Activated naive CD8-positive, alpha-beta T cell treated with anti-CD3 and anti-CD28 coated beads, Interleukin-2, amount 10 ng/mL, durations not matched to agents 7 days and 5 days (primary cell): ENCODE data around the gene LCE2A. TPM values are rescaled to one million over a fixed set of nuclear protein-coding genes. Genes with fewer than 3 reads are reported as not detected.
"Not testable (repeated sequence)": the region's sequence is repeated elsewhere in the genome, so short reads cannot be mapped to it uniquely, and the experiment has no call there.

ENCODE experiments used
- ATAC-seq: fragments of 150-1000 bp; cut with Tn5 transposase; one replicate; pipeline ENCODE4 v1.10.0; 2021; ENCODE audit warnings: low read depth, moderate library complexity
- POLR2A ChIA-PET: fragments of 350-600 bp; sonication (Branson Sonifier 250); formaldehyde crosslinking; loops from one replicate; lab custom pipeline; 2021; ENCODE audit warnings: antibody characterized with exemption; lab: Charles Lee
- DNase-seq: peaks from one replicate; pipeline ENCODE4 v3.0.0; 2021
- H3K27ac Mint-ChIP-seq: one replicate; pipeline ENCODE4 v1.8.0; 2022; ENCODE audit warnings: mild to moderate bottlenecking, mixed read lengths
- H3K27me3 Mint-ChIP-seq: one replicate; pipeline ENCODE4 v1.8.0; 2022; ENCODE audit warnings: mild to moderate bottlenecking, moderate library complexity, mixed read lengths
- H3K36me3 Mint-ChIP-seq: one replicate; pipeline ENCODE4 v1.8.0; 2021; ENCODE audit warnings: mild to moderate bottlenecking, mixed read lengths
- H3K4me1 Mint-ChIP-seq: one replicate; pipeline ENCODE4 v1.8.0; 2021; ENCODE audit warnings: mixed read lengths
- H3K4me3 Mint-ChIP-seq: one replicate; pipeline ENCODE4 v1.8.0; 2022; ENCODE audit warnings: mild to moderate bottlenecking, moderate library complexity, mixed read lengths
- H3K9me3 Mint-ChIP-seq: one replicate; pipeline ENCODE4 v1.8.0; 2021; ENCODE audit warnings: mixed read lengths
- total RNA-seq, 2 experiments: library from RNA; stranded (reverse); gene quantifications; one replicate each; pipeline ENCODE4 v1.2.3, GENCODE V29; 2021

The LCE2A gene, protein sequence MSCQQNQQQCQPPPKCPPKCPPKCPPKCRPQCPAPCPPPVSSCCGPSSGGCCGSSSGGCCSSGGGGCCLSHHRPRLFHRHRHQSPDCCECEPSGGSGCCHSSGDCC
- total RNA-seq, result not detected

DNA sequence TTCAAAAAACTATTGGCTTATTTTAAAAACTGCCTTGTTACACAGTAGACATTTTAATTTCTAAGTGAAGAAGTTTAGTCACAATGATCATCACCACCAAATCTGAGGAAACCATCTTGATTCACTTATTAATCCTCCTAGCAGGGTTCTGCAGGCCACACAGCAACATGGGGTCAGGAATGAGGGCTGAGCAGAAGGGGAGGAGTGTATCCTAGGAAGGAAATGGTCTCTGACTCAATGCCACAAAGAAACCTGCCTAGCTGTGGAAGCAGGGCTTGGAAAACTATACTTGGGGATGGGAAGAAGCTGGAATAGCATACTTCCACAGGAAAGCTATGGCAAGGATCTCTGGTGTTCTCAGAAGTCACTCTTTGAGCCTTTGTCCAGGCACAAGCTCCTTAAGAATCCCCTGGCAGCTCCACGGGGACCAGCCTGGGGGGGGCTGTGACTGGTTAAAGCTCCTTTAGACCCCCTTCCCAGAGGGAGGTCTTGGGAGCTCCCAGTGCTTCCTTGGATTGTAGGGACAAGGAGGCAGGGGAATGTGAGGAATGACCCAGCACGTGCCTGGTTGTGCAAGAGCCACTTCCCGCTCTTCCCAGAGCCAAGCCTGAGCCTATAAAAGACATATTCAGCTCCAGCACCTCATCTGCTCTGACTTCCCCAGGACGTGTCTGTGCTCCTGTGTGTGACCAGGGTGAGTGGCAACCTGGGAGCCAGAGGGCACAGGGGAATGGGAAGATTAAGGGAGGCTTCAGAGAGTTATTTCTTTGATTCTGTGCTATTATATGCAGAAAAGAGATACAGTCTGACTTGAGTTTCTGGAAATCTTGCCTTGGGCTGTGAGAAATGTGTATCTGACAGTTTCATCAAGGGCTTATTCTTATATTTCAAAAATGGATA, at the start of gene LCE2A:
Gene LCE2A, plus strand, starts transcription at position 645 of the 900 bp plus-strand sequence. CDS start 557 bp downstream, outside the sequence.
- H3K4me1 Mint-ChIP-seq, result no peaks in the 10 kb centered on the region
- POLR2A ChIA-PET, result no interaction called here
- H3K36me3 Mint-ChIP-seq, result no peaks in the 10 kb centered on the region
- H3K9me3 Mint-ChIP-seq, result peaks cover under 1% of the 10 kb centered on the region
- DNase-seq (no peak), ATAC-seq (no peak)
- H3K27ac Mint-ChIP-seq, result no peak within 1 kb of the TSS
- H3K4me3 Mint-ChIP-seq, result no peak within 1 kb of the TSS
- peaks cover 8% of the 10 kb centered on the region for H3K27me3 Mint-ChIP-seq

DNA sequence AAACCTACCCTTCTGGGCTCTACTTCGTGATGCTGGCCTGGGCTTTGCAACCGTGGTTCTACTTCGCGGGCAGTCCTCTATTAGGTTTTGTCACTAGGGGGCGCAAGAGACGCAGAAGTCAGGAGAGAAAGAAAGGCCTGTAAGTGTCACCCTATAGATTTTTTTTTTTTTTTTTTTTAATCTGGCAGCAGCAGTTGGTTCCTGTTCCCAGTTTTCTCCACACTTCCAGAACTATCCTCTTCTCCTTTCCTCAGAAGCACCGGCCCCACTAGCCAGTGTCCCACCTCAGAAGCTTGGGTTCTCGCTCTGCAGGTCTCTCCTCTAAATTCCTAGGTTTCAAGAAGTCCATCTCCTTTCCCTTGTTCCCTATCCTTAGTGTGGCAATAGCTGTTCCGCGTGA, 44.0 kb upstream of the LCE2A start:
- ATAC-seq (peak; percentile 42), DNase-seq (peak; percentile 42)
- H3K4me1 Mint-ChIP-seq, result peaks cover 2% of the 10 kb centered on the region
- H3K9me3 Mint-ChIP-seq, result no peaks in the 10 kb centered on the region
- H3K36me3 Mint-ChIP-seq, result no peaks in the 10 kb centered on the region
- peaks cover 24% of the 10 kb centered on the region for H3K27me3 Mint-ChIP-seq
- H3K27ac Mint-ChIP-seq, result no peak overlapping the region
- POLR2A ChIA-PET, result no interaction called here
- no peak overlapping the region for H3K4me3 Mint-ChIP-seq

DNA sequence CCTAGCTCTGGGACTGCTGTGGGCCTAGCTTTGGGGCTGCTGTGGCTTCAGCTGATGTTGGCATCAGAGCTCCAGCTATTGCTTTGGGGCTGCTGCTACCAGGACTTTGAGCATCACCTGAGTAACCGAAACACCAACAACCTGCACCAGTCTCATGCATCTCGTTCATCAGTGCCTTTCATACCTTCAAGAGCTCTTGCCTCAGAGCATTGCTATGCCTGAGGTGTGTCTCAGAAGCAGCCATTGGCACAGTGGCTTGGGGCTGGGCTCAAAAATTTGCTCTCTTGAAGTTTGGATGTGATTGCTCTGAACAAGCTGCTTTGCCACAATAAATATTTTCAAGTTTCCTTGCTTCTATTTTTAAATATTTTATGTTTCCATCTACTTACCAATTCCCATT, 41.7 kb upstream of the LCE2A start:
- ATAC-seq, result no peak

DNA sequence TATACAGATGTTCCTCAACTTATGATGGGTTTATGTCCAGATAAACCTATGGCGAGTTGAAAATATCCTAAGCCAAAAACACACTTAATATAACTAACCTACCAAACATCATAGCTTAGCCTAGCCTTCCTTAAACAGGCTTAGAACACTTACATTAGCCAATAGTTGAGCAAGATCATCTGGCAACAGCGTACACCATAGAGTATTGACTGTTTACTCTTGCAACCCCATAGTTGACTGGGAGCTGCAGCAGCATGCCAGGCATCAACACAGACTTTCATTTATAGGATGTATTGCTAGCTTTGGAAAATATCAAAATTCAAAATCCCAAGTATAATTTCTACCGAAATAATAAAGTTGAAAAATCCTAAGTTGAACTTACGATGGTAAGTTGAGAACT, 40.5 kb upstream of the LCE2A start:
- Mint-ChIP-seq H3K27ac (no peak overlapping the region), H3K27me3 (peaks cover 7% of the 10 kb centered on the region), H3K4me1 (peaks cover 2% of the 10 kb centered on the region), H3K36me3 (no peaks in the 10 kb centered on the region), H3K9me3 (no peaks in the 10 kb centered on the region), H3K4me3 (no peak overlapping the region)
- no peak for DNase-seq
- POLR2A ChIA-PET, result no interaction called here
- ATAC-seq, result no peak

More for the DNA sequence above, 41.7 kb upstream of the LCE2A start:
- POLR2A ChIA-PET, result no interaction called here
- H3K36me3 Mint-ChIP-seq, result no peaks in the 10 kb centered on the region
- no peaks in the 10 kb centered on the region for H3K9me3 Mint-ChIP-seq
- peaks cover 2% of the 10 kb centered on the region for H3K4me1 Mint-ChIP-seq
- no peak for DNase-seq
- no peak overlapping the region for H3K4me3 Mint-ChIP-seq
- peaks cover 13% of the 10 kb centered on the region for H3K27me3 Mint-ChIP-seq
- H3K27ac Mint-ChIP-seq, result no peak overlapping the region

DNA sequence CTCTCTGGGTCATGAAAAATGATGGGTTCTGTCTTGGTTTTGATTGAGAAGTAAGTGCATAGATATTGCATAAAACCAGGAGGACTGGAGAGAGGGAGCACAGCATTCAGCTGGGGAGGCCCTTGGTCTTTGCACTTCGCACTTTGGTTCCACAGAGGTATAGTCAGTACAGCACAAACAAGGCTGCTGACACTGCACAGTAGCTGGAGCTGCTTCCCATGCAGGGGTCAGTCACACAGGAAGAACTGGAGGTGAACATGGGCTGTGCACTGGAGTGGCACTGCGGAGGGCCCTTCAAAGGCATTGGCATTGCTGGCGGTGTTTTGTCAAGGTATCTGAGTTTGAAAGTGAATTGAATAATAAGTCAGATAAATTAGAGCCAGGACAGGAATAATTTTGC, 39.5 kb upstream of the LCE2A start:
- no peaks in the 10 kb centered on the region for H3K9me3 Mint-ChIP-seq
- H3K4me1 Mint-ChIP-seq, result peaks cover 2% of the 10 kb centered on the region
- ATAC-seq (no peak), DNase-seq (no peak)
- H3K27me3 Mint-ChIP-seq, result peaks cover 3% of the 10 kb centered on the region
- POLR2A ChIA-PET, result no interaction called here
- no peak overlapping the region for H3K27ac Mint-ChIP-seq
- no peak overlapping the region for H3K4me3 Mint-ChIP-seq
- H3K36me3 Mint-ChIP-seq, result no peaks in the 10 kb centered on the region

DNA sequence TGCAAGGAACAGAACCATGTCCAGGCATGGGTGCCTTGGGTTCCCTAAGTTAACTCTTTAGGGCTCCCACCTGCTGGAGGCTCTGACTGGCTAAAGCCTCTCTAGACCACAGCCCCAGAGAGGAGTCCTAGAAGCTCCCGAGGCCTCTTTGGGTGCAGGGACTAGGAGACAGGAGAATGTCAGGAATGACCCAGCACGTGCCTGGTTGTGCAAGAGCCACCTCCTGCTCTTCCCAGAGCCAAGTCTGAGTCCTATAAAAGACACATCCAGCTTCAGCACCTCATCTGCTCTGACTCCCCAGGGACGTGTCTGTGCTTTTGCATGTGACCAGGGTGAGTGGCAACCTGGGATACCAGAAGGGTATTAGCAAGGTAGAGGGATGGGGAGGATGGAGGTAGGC, 35.0 kb upstream of the LCE2A start, which contains the start of gene LCE2D:
Gene LCE2D, plus strand, starts transcription at position 283 of the 400 bp plus-strand sequence. CDS start 726 bp downstream, outside the sequence.
- Mint-ChIP-seq H3K27ac (no peak within 1 kb of the TSS), H3K4me1 (no peaks in the 10 kb centered on the region), H3K9me3 (no peaks in the 10 kb centered on the region), H3K36me3 (no peaks in the 10 kb centered on the region), H3K27me3 (peaks cover 2% of the 10 kb centered on the region), H3K4me3 (no peak within 1 kb of the TSS)
- DNase-seq, result no peak
- POLR2A ChIA-PET, result no interaction called here
- ATAC-seq, result no peak

DNA sequence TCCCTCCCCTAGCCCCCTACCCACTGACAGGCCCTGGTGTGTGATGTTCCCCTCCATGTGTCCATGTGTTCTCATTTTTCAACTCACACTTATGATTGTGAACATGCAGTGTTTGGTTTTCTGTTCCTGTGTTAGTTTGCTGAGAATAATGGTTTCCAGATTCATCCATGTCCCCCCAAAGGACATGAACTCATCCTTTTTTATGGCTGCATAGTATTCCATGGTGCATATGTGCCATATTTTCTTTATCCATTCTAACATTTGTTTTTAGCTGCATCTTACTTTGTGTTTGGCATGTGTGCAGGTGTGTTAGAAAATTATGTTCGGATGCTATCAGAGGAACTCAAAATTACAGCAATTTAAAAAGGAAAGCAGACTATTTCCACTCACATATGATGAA, 32.0 kb upstream of the LCE2A start:
- POLR2A ChIA-PET, H3K4me1 Mint-ChIP-seq, H3K36me3 Mint-ChIP-seq, ATAC-seq, H3K27me3 Mint-ChIP-seq, DNase-seq, H3K4me3 Mint-ChIP-seq, H3K27ac Mint-ChIP-seq, H3K9me3 Mint-ChIP-seq: not testable (repeated sequence)

DNA sequence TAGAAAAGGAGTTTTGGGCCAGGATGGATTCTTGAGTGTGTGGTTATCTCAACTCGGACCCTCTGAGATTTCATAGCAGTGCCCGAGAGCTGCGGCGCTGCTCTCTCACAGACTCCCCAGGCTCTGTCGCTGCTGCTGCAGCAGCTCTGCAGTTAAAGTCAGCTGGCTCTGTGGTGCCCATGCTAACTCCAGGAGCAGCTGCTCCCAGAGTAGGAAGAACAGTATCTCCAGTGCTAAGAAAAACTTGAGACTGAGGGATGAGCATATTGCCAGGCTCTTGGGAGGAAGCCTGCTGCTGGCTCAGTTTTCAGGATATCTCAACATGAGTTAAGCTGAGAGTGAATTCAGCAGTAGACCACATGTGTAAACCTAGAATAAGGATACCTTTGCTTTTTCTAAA, 30.5 kb upstream of the LCE2A start:
- H3K4me1 Mint-ChIP-seq, result no peaks in the 10 kb centered on the region
- H3K27ac Mint-ChIP-seq, result no peak overlapping the region
- H3K4me3 Mint-ChIP-seq, result no peak overlapping the region
- H3K36me3 Mint-ChIP-seq, result no peaks in the 10 kb centered on the region
- no peak for ATAC-seq
- no peaks in the 10 kb centered on the region for H3K9me3 Mint-ChIP-seq
- DNase-seq, result no peak
- peaks cover 8% of the 10 kb centered on the region for H3K27me3 Mint-ChIP-seq
- POLR2A ChIA-PET, result no interaction called here

DNA sequence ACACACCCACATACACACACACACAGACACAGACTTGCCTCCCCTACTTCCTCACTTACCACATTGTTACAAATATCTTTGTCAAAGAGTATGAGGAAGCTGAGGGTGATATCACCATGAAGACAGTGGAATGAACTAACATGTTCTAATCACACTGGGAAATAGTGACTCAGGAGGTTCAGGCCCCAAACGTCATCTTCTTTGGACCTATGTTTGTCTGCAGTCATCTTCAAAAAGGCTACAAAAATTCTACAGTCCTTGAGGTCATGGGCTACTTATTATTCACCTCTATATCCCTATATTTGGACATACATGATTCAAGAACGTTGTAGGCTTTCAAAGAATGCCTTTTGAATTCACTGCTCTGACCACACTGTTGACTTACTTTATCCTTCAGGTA, 25.1 kb upstream of the LCE2A start:
- POLR2A ChIA-PET, result no interaction called here
- no peaks in the 10 kb centered on the region for H3K36me3 Mint-ChIP-seq
- H3K4me1 Mint-ChIP-seq, result no peaks in the 10 kb centered on the region
- peaks cover 12% of the 10 kb centered on the region for H3K27me3 Mint-ChIP-seq
- H3K27ac Mint-ChIP-seq, result no peak overlapping the region
- H3K4me3 Mint-ChIP-seq, result no peak overlapping the region
- ATAC-seq (no peak), DNase-seq (no peak)
- H3K9me3 Mint-ChIP-seq, result no peaks in the 10 kb centered on the region

DNA sequence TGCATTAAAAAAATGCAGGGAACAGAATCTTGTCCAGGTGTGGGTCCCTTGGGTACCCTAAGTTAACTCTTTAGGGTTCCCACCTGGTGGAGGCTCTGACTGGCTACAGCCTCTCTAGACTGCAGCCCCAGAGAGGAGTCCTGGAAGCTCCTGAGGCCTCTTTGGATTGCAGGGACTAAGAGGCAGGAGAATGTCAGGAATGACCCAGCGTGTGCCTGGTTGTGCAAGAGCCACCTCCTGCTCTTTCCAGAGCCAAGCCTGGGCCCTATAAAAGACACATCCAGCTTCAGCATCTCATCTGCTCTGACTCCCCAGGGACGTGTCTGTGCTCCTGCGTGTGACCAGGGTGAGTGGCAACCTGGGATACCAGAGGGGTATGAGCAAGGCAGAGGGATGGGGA, 23.2 kb upstream of the LCE2A start, which contains the start of gene LCE2C:
Gene LCE2C, plus strand, starts transcription at position 297 of the 400 bp plus-strand sequence. CDS start 737 bp downstream, outside the sequence.
- H3K4me3 Mint-ChIP-seq, DNase-seq, H3K27ac Mint-ChIP-seq, H3K4me1 Mint-ChIP-seq, H3K9me3 Mint-ChIP-seq, H3K36me3 Mint-ChIP-seq, POLR2A ChIA-PET, ATAC-seq: not testable (repeated sequence)
- peaks cover 19% of the 10 kb centered on the region for H3K27me3 Mint-ChIP-seq

DNA sequence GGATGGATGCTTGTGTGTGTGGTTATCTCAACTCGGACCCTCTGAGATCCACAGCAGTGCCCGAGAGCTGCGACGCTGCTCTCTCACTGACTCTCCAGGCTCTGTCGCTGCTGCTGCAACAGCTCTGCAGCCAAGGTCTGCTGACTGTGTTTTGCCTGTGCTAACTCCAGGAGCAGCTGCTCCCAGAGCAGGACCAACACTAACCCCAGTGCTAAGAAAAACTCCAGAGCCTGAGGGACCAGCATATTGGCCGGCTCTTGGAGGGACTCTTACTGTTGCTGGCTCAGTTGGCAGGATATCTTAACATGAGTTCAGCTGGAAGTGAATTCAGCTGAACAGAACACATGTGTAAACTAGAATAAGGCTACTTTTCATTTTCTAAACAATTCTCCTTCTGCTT, 18.7 kb upstream of the LCE2A start:
- no peak for ATAC-seq
- H3K4me1 Mint-ChIP-seq, result no peaks in the 10 kb centered on the region
- H3K36me3 Mint-ChIP-seq, result no peaks in the 10 kb centered on the region
- DNase-seq, result no peak
- H3K9me3 Mint-ChIP-seq, result no peaks in the 10 kb centered on the region
- no peak overlapping the region for H3K4me3 Mint-ChIP-seq
- H3K27ac Mint-ChIP-seq, result no peak overlapping the region
- peaks cover 10% of the 10 kb centered on the region for H3K27me3 Mint-ChIP-seq
- POLR2A ChIA-PET, result no interaction called here

DNA sequence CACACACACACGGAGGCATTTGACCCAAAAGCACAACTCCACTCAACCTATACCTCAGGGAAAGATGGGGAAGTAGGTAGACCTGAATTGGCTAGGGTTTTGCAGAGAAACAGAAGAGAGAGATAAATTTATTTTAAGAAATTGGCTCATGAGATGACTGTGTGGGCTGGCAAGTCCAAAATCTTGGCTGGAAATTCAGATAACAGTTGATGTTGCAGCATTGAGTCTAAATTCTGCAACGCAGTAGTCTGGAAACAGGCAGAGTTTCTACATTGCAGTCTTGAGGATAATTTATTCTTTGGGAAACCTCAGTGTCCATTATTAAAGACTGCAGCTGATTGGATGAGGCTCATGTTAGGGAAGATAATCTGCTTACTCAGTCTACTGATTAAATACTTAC, 16.5 kb upstream of the LCE2A start:
- POLR2A ChIA-PET, result no interaction called here
- ATAC-seq (no peak), DNase-seq (no peak)
- Mint-ChIP-seq H3K4me3 (no peak overlapping the region), H3K4me1 (no peaks in the 10 kb centered on the region), H3K27ac (no peak overlapping the region), H3K36me3 (no peaks in the 10 kb centered on the region), H3K9me3 (no peaks in the 10 kb centered on the region), H3K27me3 (peaks cover 10% of the 10 kb centered on the region)

DNA sequence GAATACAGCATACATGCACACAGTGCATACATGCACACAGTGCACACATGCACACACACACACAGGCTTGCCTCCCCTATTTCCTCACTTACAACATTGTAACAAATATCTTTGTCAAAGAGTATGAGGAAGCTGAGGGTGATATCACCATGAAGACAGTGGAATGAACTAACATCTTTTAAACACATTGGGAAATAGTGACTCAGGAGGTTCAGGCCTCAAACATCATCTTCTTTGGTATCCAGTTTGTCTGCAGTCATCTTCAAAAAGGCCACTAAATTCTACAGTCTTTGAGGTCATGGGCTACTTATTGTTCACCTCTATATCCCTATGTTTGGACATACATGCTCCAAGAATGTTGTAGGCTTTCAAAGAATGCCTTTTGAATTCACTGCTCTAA, 14.3 kb upstream of the LCE2A start:
- Mint-ChIP-seq H3K36me3 (no peaks in the 10 kb centered on the region), H3K9me3 (no peaks in the 10 kb centered on the region), H3K4me3 (no peak overlapping the region), H3K4me1 (no peaks in the 10 kb centered on the region), H3K27me3 (peaks cover 2% of the 10 kb centered on the region), H3K27ac (no peak overlapping the region)
- DNase-seq (no peak), ATAC-seq (no peak)
- POLR2A ChIA-PET, result no interaction called here

DNA sequence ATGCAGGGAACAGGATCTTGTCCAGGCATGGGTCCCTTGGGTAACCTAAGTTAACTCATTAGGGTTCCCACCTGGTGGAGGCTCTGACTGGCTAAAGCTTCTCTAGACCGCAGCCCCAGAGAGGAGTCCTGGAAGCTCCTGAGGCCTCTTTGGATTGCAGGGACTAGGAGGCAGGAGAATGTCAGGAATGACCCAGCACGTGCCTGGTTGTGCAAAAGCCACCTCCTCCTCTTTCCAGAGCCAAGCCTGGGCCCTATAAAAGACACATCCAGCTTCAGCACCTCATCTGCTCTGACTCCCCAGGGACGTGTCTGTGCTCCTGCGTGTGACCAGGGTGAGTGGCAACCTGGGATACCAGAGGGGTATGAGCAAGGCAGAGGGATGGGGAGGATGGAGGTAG, 12.3 kb upstream of the LCE2A start, which contains the start of gene LCE2B:
Gene LCE2B, plus strand, starts transcription at position 301 of the 400 bp plus-strand sequence. CDS start 721 bp downstream, outside the sequence.
- H3K27me3 Mint-ChIP-seq, DNase-seq, ATAC-seq, H3K27ac Mint-ChIP-seq, H3K9me3 Mint-ChIP-seq, POLR2A ChIA-PET, H3K36me3 Mint-ChIP-seq, H3K4me3 Mint-ChIP-seq, H3K4me1 Mint-ChIP-seq: not testable (repeated sequence)
